ENCODE measurements around the gene CUEDC1.

- TF ChIP-seq, protein P1, sequence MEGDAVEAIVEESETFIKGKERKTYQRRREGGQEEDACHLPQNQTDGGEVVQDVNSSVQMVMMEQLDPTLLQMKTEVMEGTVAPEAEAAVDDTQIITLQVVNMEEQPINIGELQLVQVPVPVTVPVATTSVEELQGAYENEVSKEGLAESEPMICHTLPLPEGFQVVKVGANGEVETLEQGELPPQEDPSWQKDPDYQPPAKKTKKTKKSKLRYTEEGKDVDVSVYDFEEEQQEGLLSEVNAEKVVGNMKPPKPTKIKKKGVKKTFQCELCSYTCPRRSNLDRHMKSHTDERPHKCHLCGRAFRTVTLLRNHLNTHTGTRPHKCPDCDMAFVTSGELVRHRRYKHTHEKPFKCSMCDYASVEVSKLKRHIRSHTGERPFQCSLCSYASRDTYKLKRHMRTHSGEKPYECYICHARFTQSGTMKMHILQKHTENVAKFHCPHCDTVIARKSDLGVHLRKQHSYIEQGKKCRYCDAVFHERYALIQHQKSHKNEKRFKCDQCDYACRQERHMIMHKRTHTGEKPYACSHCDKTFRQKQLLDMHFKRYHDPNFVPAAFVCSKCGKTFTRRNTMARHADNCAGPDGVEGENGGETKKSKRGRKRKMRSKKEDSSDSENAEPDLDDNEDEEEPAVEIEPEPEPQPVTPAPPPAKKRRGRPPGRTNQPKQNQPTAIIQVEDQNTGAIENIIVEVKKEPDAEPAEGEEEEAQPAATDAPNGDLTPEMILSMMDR (IDR thresholded peaks at IDR 0.05; ENCODE audit: borderline replicate concordance, extremely low read depth, low read length, poor library complexity, severe bottlenecking), result no peak
- no peak for TF ChIP-seq EZH2 (IDR thresholded peaks at IDR 0.05; ENCODE audit: borderline replicate concordance, low read depth, low read length, severe bottlenecking)
Observed at GRCh38 chr17:58004060-58004459, 48.8 kb upstream of the CUEDC1 start.

All from DND-41 (cell line).